Naive thymus-derived CD4-positive, alpha-beta T cell (primary cell): ENCODE measurements around the gene ATXN7L1. TPM values are rescaled to one million over a fixed set of nuclear protein-coding genes. Genes with fewer than 3 reads are reported as not detected.
"Not testable (repeated sequence)": the region's sequence is repeated elsewhere in the genome, so short reads cannot be mapped to it uniquely, and the experiment has no call there.

Experiments
- ATAC-seq: fragments of 150-1000 bp; cut with Tn5 transposase; 2 replicates; pipeline ENCODE4 v1.10.0; 2021; ENCODE audit warnings: mild to moderate bottlenecking, moderate library complexity
- CTCF ChIA-PET: fragments of 350-600 bp; sonication (Branson Sonifier 250); formaldehyde crosslinking; loops from one replicate; lab custom pipeline; 2021; ENCODE audit warnings: antibody characterized with exemption; lab: Charles Lee
- POLR2A ChIA-PET: fragments of 350-600 bp; sonication (Branson Sonifier 250); formaldehyde crosslinking; loops from one replicate; lab custom pipeline; 2021; ENCODE audit warnings: antibody characterized with exemption, inconsistent platforms; lab: Charles Lee
- DNase-seq, 9 donors: peaks; one replicate each; pipeline versions ENCODE4 v3.0.0 to v3.0.0-alpha.2; 2020 to 2022; ENCODE audit warnings: mixed read lengths in 1 of 9
- H3K27ac ChIP-seq: one replicate; pipeline ENCODE4 v1.7.0; 2013; ENCODE audit warnings: mild to moderate bottlenecking, low read depth, low read length, moderate library complexity
- H3K27me3 ChIP-seq, 2 donors: one replicate each; pipeline ENCODE4 v1.7.0; 2013; ENCODE audit warnings: low read length in 2 of 2, mild to moderate bottlenecking in 2 of 2, moderate library complexity in 2 of 2; ENCODE audit not compliant: control insufficient read depth in 2 of 2, insufficient read depth in 2 of 2
- H3K36me3 ChIP-seq, 3 experiments: 1 replicate in 2 of 3; 2 replicates in 1 of 3; pipeline ENCODE4 v1.7.0; 2013; ENCODE audit warnings: low read length in 3 of 3, mild to moderate bottlenecking in 3 of 3, moderate library complexity in 1 of 3; ENCODE audit not compliant: insufficient read depth in 3 of 3, control insufficient read depth in 2 of 3
- H3K4me1 ChIP-seq, 2 donors: one replicate each; pipeline ENCODE4 v1.7.0; 2013; ENCODE audit warnings: low read length in 2 of 2, mild to moderate bottlenecking in 2 of 2, moderate library complexity in 1 of 2; ENCODE audit not compliant: control insufficient read depth in 2 of 2, insufficient read depth in 2 of 2
- H3K4me3 ChIP-seq: 2 replicates; pipeline ENCODE4 v1.7.0; 2013; ENCODE audit warnings: mild to moderate bottlenecking, low read length
- H3K9me3 ChIP-seq, 3 experiments: 1 replicate in 2 of 3; 2 replicates in 1 of 3; pipeline ENCODE4 v1.7.0; 2013; ENCODE audit warnings: low read length in 3 of 3; ENCODE audit not compliant: control insufficient read depth in 2 of 3
- H3K27ac Mint-ChIP-seq, 9 donors: one replicate each; pipeline ENCODE4 v1.8.0; 2020 to 2022; ENCODE audit warnings: mixed read lengths in 9 of 9, mild to moderate bottlenecking in 8 of 9, moderate library complexity in 5 of 9, inconsistent platforms in 2 of 9
- H3K27me3 Mint-ChIP-seq, 5 donors: one replicate each; pipeline ENCODE4 v1.8.0; 2021 to 2022; ENCODE audit warnings: mixed read lengths in 5 of 5, mild to moderate bottlenecking in 1 of 5
- H3K36me3 Mint-ChIP-seq, 5 donors: one replicate each; pipeline ENCODE4 v1.8.0; 2020 to 2022; ENCODE audit warnings: mixed read lengths in 5 of 5, mild to moderate bottlenecking in 3 of 5, inconsistent platforms in 1 of 5
- H3K4me1 Mint-ChIP-seq, 7 donors: one replicate each; pipeline ENCODE4 v1.8.0; 2020 to 2022; ENCODE audit warnings: mixed read lengths in 7 of 7, mild to moderate bottlenecking in 3 of 7, inconsistent platforms in 1 of 7
- H3K4me3 Mint-ChIP-seq, 10 donors: one replicate each; pipeline ENCODE4 v1.8.0; 2020 to 2022; ENCODE audit warnings: mild to moderate bottlenecking in 10 of 10, mixed read lengths in 10 of 10, moderate library complexity in 6 of 10, inconsistent platforms in 2 of 10
- H3K9me3 Mint-ChIP-seq, 11 donors: one replicate each; pipeline ENCODE4 v1.8.0; 2020 to 2022; ENCODE audit warnings: mixed read lengths in 11 of 11, mild to moderate bottlenecking in 4 of 11, inconsistent platforms in 1 of 11, moderate library complexity in 1 of 11
- intact Hi-C, 2 donors: fragments of 100-400 bp; cut with micrococcal nuclease; formaldehyde crosslinking; loops; one replicate each; pipeline ENCODE4 v1.15.1; 2023
- polyA plus RNA-seq, 2 donors: library from polyadenylated mRNA; unstranded; fragments of 300-500 nt; fragmentation: Illumina TruSeq; gene quantifications; one replicate each; pipeline ENCODE4 v1.2.3, GENCODE V29; 2021
- total RNA-seq, 6 experiments: library from RNA in 5 of 6; stranded (reverse) in 5 of 6; gene quantifications; 1 replicate in 5 of 6; 2 replicates in 1 of 6; pipeline ENCODE4 v1.2.3 and lab custom pipeline; 2021 to 2026

The ATXN7L1 gene
- total and polyA plus RNA-seq, 7 experiments from 2014 or later, result 18.5 to 52.4 (median 39.5) TPM

DNA sequence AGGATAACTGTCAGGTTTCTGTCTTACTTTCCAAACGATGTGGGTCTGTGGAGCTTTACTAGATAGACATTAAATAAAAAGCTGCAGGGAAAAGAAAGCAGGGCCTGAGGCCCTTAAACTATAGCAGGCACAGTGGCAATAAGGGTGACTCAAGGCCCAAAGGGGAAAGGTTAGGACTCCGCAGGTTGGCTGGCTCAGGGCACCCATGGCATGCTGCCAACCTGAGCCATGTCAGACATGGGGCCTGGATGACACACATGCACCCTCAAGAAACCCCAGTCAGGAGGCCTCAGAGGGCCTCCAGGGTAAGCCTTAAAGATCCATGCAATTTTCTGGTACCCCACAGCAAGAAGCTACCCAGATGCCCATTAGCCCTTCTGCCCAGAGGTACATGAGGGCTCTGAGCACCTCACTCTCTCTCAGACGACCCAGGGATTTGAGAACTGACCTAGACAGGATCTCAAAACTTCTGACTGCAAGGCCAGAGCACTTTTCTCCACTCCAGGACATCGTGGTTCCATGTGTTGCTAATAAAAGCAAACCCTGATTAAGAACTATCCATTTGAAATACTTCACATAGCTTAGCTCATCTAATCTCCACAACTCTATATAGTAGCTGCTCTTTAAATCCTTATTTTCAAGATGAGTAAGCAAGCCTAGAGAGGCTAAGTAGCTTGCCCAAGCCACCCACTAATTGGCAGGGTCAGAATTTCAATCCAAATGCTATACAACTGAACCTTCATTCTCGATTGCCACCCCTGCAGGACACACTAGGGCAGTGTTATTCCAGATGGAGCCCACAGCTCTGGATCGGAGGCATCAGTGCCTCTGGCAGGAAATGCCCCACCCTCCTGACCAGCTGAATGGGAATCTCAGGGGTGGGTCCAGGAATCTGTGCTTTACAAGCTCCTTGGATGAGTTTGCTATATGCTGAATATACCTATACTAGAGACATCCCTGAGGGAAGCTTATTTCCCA is 162.6 kb downstream of the ATXN7L1 start:
- DNase-seq (no peak), ATAC-seq (no peak)
- no peaks in the 10 kb centered on the region for H3K27me3 ChIP-seq
- no peak overlapping the region for H3K27ac ChIP-seq
- no peaks in the 10 kb centered on the region for H3K4me1 ChIP-seq
- peaks cover 9 to 44% (median 23%) of the 10 kb centered on the region in 11 donors for H3K9me3 Mint-ChIP-seq
- H3K4me3 ChIP-seq, result no peak overlapping the region
- H3K36me3 Mint-ChIP-seq, result peaks cover 20 to 37% (median 29%) of the 10 kb centered on the region in 5 donors
- ChIA-PET POLR2A (interaction anchor here (1.3 kb wide), 1 partner anchor 22 kb away, joined by 3 read pairs; no protein-coding TSS in a partner anchor), CTCF (interaction anchor here (0.6 to 1.4 kb wide), 3 partner anchors 57 to 1076 kb away, joined by 3 read pairs; no protein-coding TSS in a partner anchor)
- H3K27ac Mint-ChIP-seq, result peak overlapping the region in 1 of 9 donors; percentile 2
- peaks cover 0 to 25% (median 9%) of the 10 kb centered on the region in 3 experiments for H3K9me3 ChIP-seq
- no peak overlapping the region for H3K4me3 Mint-ChIP-seq
- no peaks in the 10 kb centered on the region for H3K27me3 Mint-ChIP-seq
- H3K36me3 ChIP-seq, result peaks cover 0 to 5% (median 0%) of the 10 kb centered on the region in 3 experiments
- intact Hi-C loops, result no loop called here
- H3K4me1 Mint-ChIP-seq, result peaks cover 0 to 12% (median 5%) of the 10 kb centered on the region in 7 donors

DNA sequence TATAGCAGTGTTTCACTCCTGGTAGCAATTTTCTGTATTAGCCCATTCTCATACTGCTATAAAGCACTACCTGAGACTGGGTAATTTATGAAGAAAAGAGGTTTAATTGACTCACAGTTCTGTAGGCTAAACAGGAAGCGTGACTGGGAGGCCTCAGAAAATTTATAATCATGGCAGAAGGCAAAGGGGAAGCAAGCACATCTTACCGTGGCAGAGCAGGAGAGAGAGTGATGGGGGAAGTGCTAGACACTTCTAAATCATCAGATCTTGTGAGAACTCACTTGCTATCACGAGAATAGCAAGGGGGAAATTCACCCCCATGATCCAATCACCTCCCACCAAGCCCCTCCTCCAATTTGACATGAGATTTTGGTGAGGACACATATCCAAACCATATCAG is 163.5 kb downstream of the ATXN7L1 start:
- H3K36me3 ChIP-seq, result peaks cover 0 to 5% (median 0%) of the 10 kb centered on the region in 3 experiments
- no peak for ATAC-seq
- H3K9me3 ChIP-seq, result peaks cover 0 to 25% (median 9%) of the 10 kb centered on the region in 3 experiments
- POLR2A ChIA-PET, result no interaction called here
- Mint-ChIP-seq H3K27ac (no peak overlapping the region), H3K27me3 (no peaks in the 10 kb centered on the region), H3K4me3 (no peak overlapping the region), H3K9me3 (peaks cover 9 to 44% (median 23%) of the 10 kb centered on the region in 11 donors), H3K36me3 (peaks cover 20 to 33% (median 28%) of the 10 kb centered on the region in 5 donors), H3K4me1 (peaks cover 6 to 17% (median 10%) of the 10 kb centered on the region in 7 donors)
- no peak for DNase-seq
- H3K4me1 ChIP-seq, result peaks cover 0 to 5% of the 10 kb centered on the region in 2 donors
- CTCF ChIA-PET, result no interaction called here
- H3K27me3 ChIP-seq, result no peaks in the 10 kb centered on the region
- no peak overlapping the region for H3K4me3 ChIP-seq
- intact Hi-C loops, result no loop called here
- H3K27ac ChIP-seq, result no peak overlapping the region

- peaks cover 0 to 25% (median 9%) of the 10 kb centered on the region in 3 experiments for H3K9me3 ChIP-seq
- no peak for DNase-seq
- Mint-ChIP-seq H3K36me3 (peaks cover 20 to 33% (median 27%) of the 10 kb centered on the region in 5 donors), H3K27me3 (no peaks in the 10 kb centered on the region), H3K4me1 (peaks cover 14 to 28% (median 19%) of the 10 kb centered on the region in 7 donors), H3K9me3 (peaks cover 9 to 44% (median 23%) of the 10 kb centered on the region in 11 donors), H3K27ac (peak overlapping the region in 1 of 9 donors; percentile 46), H3K4me3 (no peak overlapping the region)
- H3K4me1 ChIP-seq, result peaks cover 0 to 14% of the 10 kb centered on the region in 2 donors
- intact Hi-C loops, result no loop called here
- CTCF ChIA-PET, result no interaction called here
- POLR2A ChIA-PET, result no interaction called here
- ATAC-seq, result no peak
- H3K4me3 ChIP-seq, result no peak overlapping the region
- no peak overlapping the region for H3K27ac ChIP-seq
- peaks cover 0 to 5% (median 0%) of the 10 kb centered on the region in 3 experiments for H3K36me3 ChIP-seq
- H3K27me3 ChIP-seq, result no peaks in the 10 kb centered on the region
Measured at GRCh38 chr7:105711726-105712402, 164.5 kb downstream of the ATXN7L1 start.

- H3K27ac ChIP-seq, H3K4me3 ChIP-seq, POLR2A ChIA-PET, intact Hi-C loops, ATAC-seq, H3K36me3 ChIP-seq, DNase-seq, H3K27me3 ChIP-seq, H3K4me3 Mint-ChIP-seq, H3K27me3 Mint-ChIP-seq, CTCF ChIA-PET: not testable (repeated sequence)
- Histone ChIP-seq H3K9me3 (peaks cover 0 to 25% (median 9%) of the 10 kb centered on the region in 3 experiments), H3K4me1 (peaks cover 0 to 14% of the 10 kb centered on the region in 2 donors)
- H3K27ac Mint-ChIP-seq, result peak overlapping the region in 1 of 9 donors; percentile 40
- peaks cover 9 to 44% (median 23%) of the 10 kb centered on the region in 11 donors for H3K9me3 Mint-ChIP-seq
- H3K4me1 Mint-ChIP-seq, result peaks cover 14 to 29% (median 20%) of the 10 kb centered on the region in 7 donors
- peaks cover 20 to 33% (median 27%) of the 10 kb centered on the region in 5 donors for H3K36me3 Mint-ChIP-seq
Measured at GRCh38 chr7:105710720-105711119, 165.7 kb downstream of the ATXN7L1 start.

- H3K27me3 ChIP-seq, result no peaks in the 10 kb centered on the region
- H3K4me1 Mint-ChIP-seq, result peaks cover 14 to 29% (median 21%) of the 10 kb centered on the region in 7 donors
- no peak overlapping the region for H3K27ac ChIP-seq
- no peak overlapping the region for H3K4me3 ChIP-seq
- no peaks in the 10 kb centered on the region for H3K27me3 Mint-ChIP-seq
- intact Hi-C loops, result loop anchor here in 1 of 2 donors (5.0 kb wide), 2 partner anchors 34 to 36 kb away; no protein-coding TSS in a partner anchor
- H3K36me3 Mint-ChIP-seq, result peaks cover 20 to 34% (median 27%) of the 10 kb centered on the region in 5 donors
- H3K27ac Mint-ChIP-seq, result no peak overlapping the region
- peaks cover 9 to 37% (median 21%) of the 10 kb centered on the region in 11 donors for H3K9me3 Mint-ChIP-seq
- DNase-seq (no peak), ATAC-seq (no peak)
- ChIA-PET POLR2A (no interaction called here), CTCF (interaction anchor here (0.7 kb wide), 1 partner anchor 458 kb away, joined by 3 read pairs; no protein-coding TSS in a partner anchor)
- peaks cover 0 to 5% (median 0%) of the 10 kb centered on the region in 3 experiments for H3K36me3 ChIP-seq
- no peak overlapping the region for H3K4me3 Mint-ChIP-seq
- H3K4me1 ChIP-seq, result peaks cover 0 to 14% of the 10 kb centered on the region in 2 donors
- peaks cover 0 to 25% (median 9%) of the 10 kb centered on the region in 3 experiments for H3K9me3 ChIP-seq
Measured at GRCh38 chr7:105708763-105709080, 167.7 kb downstream of the ATXN7L1 start.
